Upper lobe of left lung (tissue), 6 donors: Measurements from ENCODE around the gene RARB. TPM values are rescaled to one million over a fixed set of nuclear protein-coding genes. Genes with fewer than 3 reads are reported as not detected.

Source experiments
- ATAC-seq, 2 donors: fragments of 200-7000 bp; cut with Tn5 transposase; one replicate each; pipeline ENCODE4 v1.9.1; 2022; ENCODE audit warnings: mild to moderate bottlenecking in 2 of 2, moderate library complexity in 2 of 2; ENCODE audit not compliant: low FRiP score in 2 of 2
- DNase-seq, 2 donors: peaks; one replicate each; pipeline ENCODE4 v3.0.0-alpha.2; 2019 to 2020
- H3K27ac ChIP-seq, 4 donors: fragments of 200-600 bp; sonication (generic); one replicate each; pipeline ENCODE4 v1.5.1; 2016 to 2019
- H3K27me3 ChIP-seq, 4 donors: fragments of 200-600 bp; sonication (generic); one replicate each; pipeline ENCODE4 v1.5.1; 2017 to 2019
- H3K36me3 ChIP-seq, 4 donors: fragments of 200-600 bp; sonication (generic); one replicate each; pipeline ENCODE4 v1.5.1; 2016 to 2019
- H3K4me1 ChIP-seq, 4 donors: fragments of 200-600 bp; sonication (generic); one replicate each; pipeline ENCODE4 v1.5.1; 2018 to 2019
- H3K4me3 ChIP-seq, 4 donors: fragments of 200-600 bp; sonication (generic); one replicate each; pipeline ENCODE4 v1.5.1; 2017 to 2019; ENCODE audit warnings: mild to moderate bottlenecking in 2 of 4, moderate library complexity in 1 of 4
- H3K9me3 ChIP-seq, 4 donors: fragments of 200-600 bp; sonication (generic); one replicate each; pipeline ENCODE4 v1.5.1; 2018 to 2019
- EP300 ChIP-seq, 4 donors: sonication (generic); formaldehyde crosslinking; IDR thresholded peaks; one replicate each; pipeline ENCODE4 v1.5.1; 2017; ENCODE audit warnings: antibody characterized with exemption in 4 of 4, control low read depth in 2 of 4
- POLR2A ChIP-seq, 4 donors: fragments of 450-650 bp; IDR thresholded peaks; one replicate each; pipeline ENCODE4 v1.5.1; 2016 to 2017; ENCODE audit warnings: antibody characterized with exemption in 4 of 4, mild to moderate bottlenecking in 2 of 4
- POLR2AphosphoS5 ChIP-seq, 2 donors: sonication (generic); formaldehyde crosslinking; IDR thresholded peaks; one replicate each; pipeline ENCODE4 v1.5.1; 2017; ENCODE audit warnings: antibody characterized with exemption in 2 of 2
- WGBS, 2 donors: methylation state at CpG; one replicate each; pipeline ENCODE4 v1.1.5; 2017 to 2018; 5-methylcytosine and 5-hydroxymethylcytosine counted together
- total RNA-seq, 6 donors: library from RNA; depleted of rRNA in 4 of 6; stranded (reverse); fragments of >200 nt in 4 of 6; gene quantifications; one replicate each; pipeline versions ENCODE4 v1.1.0 to v1.2.1, GENCODE V29; 2016 to 2021
- TF ChIP-seq, protein P1 (sequence below), 6 experiments: fragments of 450-650 bp in 4 of 6; fragments of 200-600 bp in 2 of 6; sonication (generic) in 2 of 6; IDR thresholded peaks; one replicate each; pipeline ENCODE4 v1.5.1; 2016 to 2019; ENCODE audit warnings: antibody characterized with exemption in 6 of 6
- donor health status: DM: no; HTN: no; CAD: no; lungs with moderate emphysema.
- donor health status: DM: no; HTN: yes; CAD: no; lungs with severe emphysema.

The RARB gene
- total RNA-seq, 6 donors from 2014 or later: 3.9 to 15.4 (median 6.4) TPM

DNA sequence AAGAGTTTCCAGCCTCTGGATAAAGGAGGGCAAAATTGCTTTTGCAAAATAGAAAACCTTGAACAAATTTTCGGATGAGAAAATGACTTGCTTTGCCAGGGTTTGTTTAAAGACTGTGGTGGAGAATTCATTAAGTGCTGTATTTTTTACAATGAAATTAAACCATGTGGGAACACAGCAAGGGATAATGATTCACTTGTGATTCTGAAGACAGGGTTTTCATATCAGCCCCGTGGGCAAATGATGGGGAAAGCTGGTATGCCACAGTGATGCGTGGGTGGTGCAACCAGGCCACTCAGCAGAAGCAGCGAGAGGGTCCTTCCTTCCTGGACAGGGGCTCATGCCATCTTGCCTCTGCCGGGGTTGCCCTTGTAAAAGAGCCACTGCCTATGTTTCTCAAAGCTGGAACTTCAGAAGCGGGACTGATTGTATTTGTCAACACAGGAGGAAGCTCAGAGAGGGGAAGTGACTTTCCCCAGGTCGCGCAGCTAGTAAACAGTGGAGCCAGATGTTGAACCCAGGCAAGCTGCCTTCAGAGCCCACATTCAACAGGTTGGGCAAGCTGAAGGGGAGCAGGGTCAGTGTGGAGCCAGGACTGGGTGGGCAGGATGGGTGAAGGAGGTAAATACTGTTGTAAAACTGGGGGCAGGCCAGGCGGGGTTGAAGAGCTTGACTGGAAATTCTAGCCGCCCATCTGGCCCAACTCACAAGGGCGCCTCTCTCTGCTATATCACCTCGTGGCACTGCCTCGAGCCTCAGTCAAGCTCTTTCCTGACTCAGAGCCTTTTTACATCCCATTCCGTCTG is 157.5 kb downstream of the RARB start:
- Histone ChIP-seq H3K27ac (no peak overlapping the region), H3K4me1 (no peaks in the 10 kb centered on the region), H3K27me3 (no peaks in the 10 kb centered on the region), H3K9me3 (no peaks in the 10 kb centered on the region), H3K36me3 (peaks cover 0 to 4% (median 0%) of the 10 kb centered on the region in 4 donors), H3K4me3 (no peak overlapping the region)
- ATAC-seq: no peak
- no peak for TF ChIP-seq EP300 (IDR thresholded peaks at IDR 0.05)
- no peak for DNase-seq
- WGBS, 2 donors: 82 to 88% methylated on average over 14 of the region's 14 CpGs

DNA sequence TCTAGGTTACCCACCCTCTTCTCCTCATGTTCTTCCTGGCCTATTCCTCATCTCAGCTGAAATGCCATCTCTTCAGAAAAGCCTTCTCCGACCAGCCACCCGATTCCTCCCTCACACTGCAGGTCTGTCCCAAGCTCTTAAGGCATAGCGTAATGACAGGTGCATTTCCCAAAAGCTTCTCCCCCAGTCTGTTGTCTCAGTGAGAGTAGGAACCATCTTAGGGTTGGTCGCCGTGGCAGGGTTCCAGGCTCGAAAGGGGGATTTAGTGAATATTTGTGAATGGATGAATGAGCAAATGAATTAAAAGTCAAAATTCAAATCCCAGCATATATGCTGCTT is 158.1 kb downstream of the RARB start:
- no peak overlapping the region for H3K4me3 ChIP-seq
- TF ChIP-seq, protein P1, sequence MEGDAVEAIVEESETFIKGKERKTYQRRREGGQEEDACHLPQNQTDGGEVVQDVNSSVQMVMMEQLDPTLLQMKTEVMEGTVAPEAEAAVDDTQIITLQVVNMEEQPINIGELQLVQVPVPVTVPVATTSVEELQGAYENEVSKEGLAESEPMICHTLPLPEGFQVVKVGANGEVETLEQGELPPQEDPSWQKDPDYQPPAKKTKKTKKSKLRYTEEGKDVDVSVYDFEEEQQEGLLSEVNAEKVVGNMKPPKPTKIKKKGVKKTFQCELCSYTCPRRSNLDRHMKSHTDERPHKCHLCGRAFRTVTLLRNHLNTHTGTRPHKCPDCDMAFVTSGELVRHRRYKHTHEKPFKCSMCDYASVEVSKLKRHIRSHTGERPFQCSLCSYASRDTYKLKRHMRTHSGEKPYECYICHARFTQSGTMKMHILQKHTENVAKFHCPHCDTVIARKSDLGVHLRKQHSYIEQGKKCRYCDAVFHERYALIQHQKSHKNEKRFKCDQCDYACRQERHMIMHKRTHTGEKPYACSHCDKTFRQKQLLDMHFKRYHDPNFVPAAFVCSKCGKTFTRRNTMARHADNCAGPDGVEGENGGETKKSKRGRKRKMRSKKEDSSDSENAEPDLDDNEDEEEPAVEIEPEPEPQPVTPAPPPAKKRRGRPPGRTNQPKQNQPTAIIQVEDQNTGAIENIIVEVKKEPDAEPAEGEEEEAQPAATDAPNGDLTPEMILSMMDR (IDR thresholded peaks at IDR 0.05): no peak
- TF ChIP-seq POLR2AphosphoS5 (IDR thresholded peaks at IDR 0.05): no peak
- no peak for TF ChIP-seq POLR2A (IDR thresholded peaks at IDR 0.05)
- TF ChIP-seq EP300 (IDR thresholded peaks at IDR 0.05): no peak
- no peak for DNase-seq
- H3K36me3 ChIP-seq: peaks cover 0 to 1% (median 0%) of the 10 kb centered on the region in 4 donors
- WGBS, 2 donors: 95 to 98% methylated on average over 6 of the region's 6 CpGs
- H3K27ac ChIP-seq: no peak overlapping the region
- no peak for ATAC-seq
- H3K27me3 ChIP-seq: no peaks in the 10 kb centered on the region
- H3K4me1 ChIP-seq: no peaks in the 10 kb centered on the region
- no peaks in the 10 kb centered on the region for H3K9me3 ChIP-seq

DNA sequence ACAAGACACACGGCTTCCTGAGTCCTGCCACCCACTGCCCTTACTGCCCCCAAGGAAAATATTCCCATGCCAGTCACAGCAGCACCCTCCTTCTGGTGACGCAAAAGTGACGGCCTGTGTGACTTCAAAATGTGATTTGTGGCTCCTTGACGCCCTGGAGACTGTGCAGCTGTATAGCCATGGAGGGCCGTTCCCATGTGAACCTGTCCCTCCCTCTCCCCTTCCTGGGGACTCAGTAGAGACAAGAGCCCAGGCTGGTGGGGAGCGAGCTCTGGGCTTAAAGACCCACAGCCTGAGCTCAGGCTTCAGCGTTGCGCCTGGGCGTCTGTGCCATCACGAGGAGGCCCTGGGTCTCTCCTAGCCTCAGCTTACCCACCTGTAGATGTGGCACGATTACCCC is 158.5 kb downstream of the RARB start:
- Histone ChIP-seq H3K27me3 (no peaks in the 10 kb centered on the region), H3K4me3 (no peak overlapping the region), H3K4me1 (no peaks in the 10 kb centered on the region), H3K27ac (no peak overlapping the region), H3K36me3 (no peaks in the 10 kb centered on the region), H3K9me3 (no peaks in the 10 kb centered on the region)
- WGBS, 2 donors: 89 to 96% methylated on average over 9 to 11 of the region's 11 CpGs
- ATAC-seq: no peak
- no peak for TF ChIP-seq EP300 (IDR thresholded peaks at IDR 0.05)
- TF ChIP-seq POLR2AphosphoS5 (IDR thresholded peaks at IDR 0.05): no peak
- TF ChIP-seq, protein P1 (IDR thresholded peaks at IDR 0.05): no peak
- no peak for TF ChIP-seq POLR2A (IDR thresholded peaks at IDR 0.05)
- peak in 1 of 2 donors; percentile 42 for DNase-seq

DNA sequence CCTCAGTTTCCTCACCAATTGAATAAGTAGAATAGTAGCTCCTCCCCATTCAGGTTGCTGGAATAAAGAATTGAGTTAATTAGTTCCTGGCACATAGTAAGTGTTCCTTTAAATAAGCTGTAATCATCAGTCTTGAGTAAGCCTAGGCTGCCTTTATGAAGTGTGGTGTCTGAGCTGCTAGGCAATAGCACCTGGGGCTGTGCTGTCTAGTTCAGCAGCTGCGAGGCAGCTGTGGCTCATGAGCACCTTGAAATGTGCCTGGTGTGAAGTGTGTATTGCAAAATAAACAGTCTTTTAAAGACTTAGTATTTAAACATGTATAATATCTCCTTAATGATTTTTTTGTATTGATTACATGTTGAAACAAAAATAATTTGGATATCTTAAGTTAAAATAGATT is 159.0 kb downstream of the RARB start:
- 69 to 70% methylated on average over 1 of the region's 1 CpG for WGBS, 2 donors
- H3K27ac ChIP-seq: no peak overlapping the region
- H3K4me1 ChIP-seq: peaks cover 0 to 1% (median 0%) of the 10 kb centered on the region in 4 donors
- H3K27me3 ChIP-seq: no peaks in the 10 kb centered on the region
- no peaks in the 10 kb centered on the region for H3K9me3 ChIP-seq
- H3K36me3 ChIP-seq: no peaks in the 10 kb centered on the region
- TF ChIP-seq, protein P1 (IDR thresholded peaks at IDR 0.05): no peak
- no peak for TF ChIP-seq POLR2AphosphoS5 (IDR thresholded peaks at IDR 0.05)
- H3K4me3 ChIP-seq: no peak overlapping the region
- no peak for DNase-seq
- no peak for ATAC-seq

DNA sequence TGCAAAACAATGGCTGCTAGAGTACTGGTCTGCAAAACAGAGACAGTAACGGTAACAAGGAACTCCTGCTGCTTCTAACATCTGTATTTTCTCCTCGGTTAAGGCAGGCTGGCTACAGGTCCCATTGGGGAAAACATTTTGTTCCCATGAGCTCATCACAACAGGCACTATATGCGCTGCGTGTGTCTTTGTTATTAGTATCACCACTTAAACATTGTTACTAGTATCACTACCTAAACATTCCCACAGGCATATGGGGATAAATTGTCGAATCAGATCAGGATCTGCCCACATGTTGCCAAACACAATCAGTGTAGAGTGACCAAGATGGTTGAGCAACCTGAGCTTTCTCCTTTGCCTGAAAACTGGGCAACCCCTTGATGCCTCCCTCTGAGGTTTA is 159.5 kb downstream of the RARB start:
- WGBS, 2 donors: 85 to 86% methylated on average over 5 of the region's 5 CpGs
- TF ChIP-seq EP300 (IDR thresholded peaks at IDR 0.05) (no peak), POLR2AphosphoS5 (IDR thresholded peaks at IDR 0.05) (no peak), POLR2A (IDR thresholded peaks at IDR 0.05) (no peak)
- TF ChIP-seq, protein P1 (IDR thresholded peaks at IDR 0.05): no peak
- no peaks in the 10 kb centered on the region for H3K9me3 ChIP-seq
- H3K27me3 ChIP-seq: no peaks in the 10 kb centered on the region
- peaks cover under 1 to 6% (median 3%) of the 10 kb centered on the region in 4 donors for H3K4me1 ChIP-seq
- no peaks in the 10 kb centered on the region for H3K36me3 ChIP-seq
- H3K4me3 ChIP-seq: no peak overlapping the region
- ATAC-seq (no peak), DNase-seq (no peak)
- no peak overlapping the region for H3K27ac ChIP-seq
